HFFc6 (cell line): ENCODE data around the gene SCAF1. TPM values are rescaled to one million over a fixed set of nuclear protein-coding genes. Genes with fewer than 3 reads are reported as not detected.

Experiments
- DNase-seq: peaks from one replicate; pipeline ENCODE4 v3.0.0-alpha.2; 2018
- H3K27ac Mint-ChIP-seq: 2 replicates; pipeline ENCODE4 v1.8.0; 2020; ENCODE audit warnings: mild to moderate bottlenecking, mixed read lengths
- H3K27me3 Mint-ChIP-seq: 2 replicates; pipeline ENCODE4 v1.8.0; 2021; ENCODE audit warnings: mild to moderate bottlenecking, moderate library complexity, mixed read lengths; ENCODE audit not compliant: insufficient read depth
- H3K36me3 Mint-ChIP-seq: 2 replicates; pipeline ENCODE4 v1.8.0; 2021; ENCODE audit warnings: low read depth, mixed read lengths
- H3K4me1 Mint-ChIP-seq: 2 replicates; pipeline ENCODE4 v1.8.0; 2020; ENCODE audit warnings: low read depth, mixed read lengths
- H3K4me3 Mint-ChIP-seq: 2 replicates; pipeline ENCODE4 v1.8.0; 2020; ENCODE audit warnings: mild to moderate bottlenecking, moderate library complexity, mixed read lengths
- H3K9me3 Mint-ChIP-seq: 2 replicates; pipeline ENCODE4 v1.8.0; 2020; ENCODE audit warnings: mild to moderate bottlenecking, mixed read lengths
- total RNA-seq, 6 experiments: library from RNA; stranded (reverse); fragmentation: NEBNext Ultra II Directional; extraction: Animal tissue kit (Norgen Biotek cat#: 25700); gene quantifications; 2 replicates in 1 of 6; 3 replicates in 5 of 6; pipeline ENCODE4 v1.2.3, GENCODE V29; 2021
- TF ChIP-seq, protein P1 (sequence below): fragments of 200-600 bp; sonication (generic); IDR thresholded peaks from 2 replicates; pipeline ENCODE4 v1.5.0; 2021; ENCODE audit warnings: antibody characterized with exemption, mild to moderate bottlenecking

The SCAF1 gene
- total RNA-seq, 6 experiments from 2014 or later: 112 to 134 (median 121) TPM

DNA sequence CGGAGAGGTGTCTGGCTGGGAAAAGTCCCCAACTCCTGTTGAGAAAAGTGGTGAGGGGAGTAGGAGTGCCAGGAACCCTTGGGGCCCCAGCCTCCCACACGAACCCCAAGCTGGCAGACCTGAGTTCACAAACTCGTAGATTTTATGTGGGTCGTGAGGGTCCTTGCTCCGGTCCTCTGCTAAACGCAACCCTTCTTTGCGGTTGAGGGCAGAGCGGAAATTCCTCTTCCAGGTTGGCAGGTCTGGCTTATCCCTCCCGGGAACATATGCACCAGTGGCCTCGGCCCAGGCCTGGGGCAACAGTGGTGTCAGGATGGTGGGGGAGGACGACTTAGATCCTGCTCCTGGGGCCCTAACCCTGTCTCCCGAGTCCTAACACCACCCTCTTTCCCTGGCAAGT lies 21.2 kb downstream of the SCAF1 start:
- peak overlapping the region; percentile 85; the same call in 1 of the 2 replicates for H3K27ac Mint-ChIP-seq
- peaks cover 7% of the 10 kb centered on the region; the same call in 1 of the 2 replicates for H3K36me3 Mint-ChIP-seq
- H3K4me3 Mint-ChIP-seq: no peak overlapping the region; the same call in 1 of the 2 replicates
- DNase-seq: no peak
- peaks cover 22% of the 10 kb centered on the region for H3K4me1 Mint-ChIP-seq
- peaks cover 11% of the 10 kb centered on the region for H3K27me3 Mint-ChIP-seq
- H3K9me3 Mint-ChIP-seq: no peaks in the 10 kb centered on the region
- TF ChIP-seq, protein P1, sequence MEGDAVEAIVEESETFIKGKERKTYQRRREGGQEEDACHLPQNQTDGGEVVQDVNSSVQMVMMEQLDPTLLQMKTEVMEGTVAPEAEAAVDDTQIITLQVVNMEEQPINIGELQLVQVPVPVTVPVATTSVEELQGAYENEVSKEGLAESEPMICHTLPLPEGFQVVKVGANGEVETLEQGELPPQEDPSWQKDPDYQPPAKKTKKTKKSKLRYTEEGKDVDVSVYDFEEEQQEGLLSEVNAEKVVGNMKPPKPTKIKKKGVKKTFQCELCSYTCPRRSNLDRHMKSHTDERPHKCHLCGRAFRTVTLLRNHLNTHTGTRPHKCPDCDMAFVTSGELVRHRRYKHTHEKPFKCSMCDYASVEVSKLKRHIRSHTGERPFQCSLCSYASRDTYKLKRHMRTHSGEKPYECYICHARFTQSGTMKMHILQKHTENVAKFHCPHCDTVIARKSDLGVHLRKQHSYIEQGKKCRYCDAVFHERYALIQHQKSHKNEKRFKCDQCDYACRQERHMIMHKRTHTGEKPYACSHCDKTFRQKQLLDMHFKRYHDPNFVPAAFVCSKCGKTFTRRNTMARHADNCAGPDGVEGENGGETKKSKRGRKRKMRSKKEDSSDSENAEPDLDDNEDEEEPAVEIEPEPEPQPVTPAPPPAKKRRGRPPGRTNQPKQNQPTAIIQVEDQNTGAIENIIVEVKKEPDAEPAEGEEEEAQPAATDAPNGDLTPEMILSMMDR: no peak

DNA sequence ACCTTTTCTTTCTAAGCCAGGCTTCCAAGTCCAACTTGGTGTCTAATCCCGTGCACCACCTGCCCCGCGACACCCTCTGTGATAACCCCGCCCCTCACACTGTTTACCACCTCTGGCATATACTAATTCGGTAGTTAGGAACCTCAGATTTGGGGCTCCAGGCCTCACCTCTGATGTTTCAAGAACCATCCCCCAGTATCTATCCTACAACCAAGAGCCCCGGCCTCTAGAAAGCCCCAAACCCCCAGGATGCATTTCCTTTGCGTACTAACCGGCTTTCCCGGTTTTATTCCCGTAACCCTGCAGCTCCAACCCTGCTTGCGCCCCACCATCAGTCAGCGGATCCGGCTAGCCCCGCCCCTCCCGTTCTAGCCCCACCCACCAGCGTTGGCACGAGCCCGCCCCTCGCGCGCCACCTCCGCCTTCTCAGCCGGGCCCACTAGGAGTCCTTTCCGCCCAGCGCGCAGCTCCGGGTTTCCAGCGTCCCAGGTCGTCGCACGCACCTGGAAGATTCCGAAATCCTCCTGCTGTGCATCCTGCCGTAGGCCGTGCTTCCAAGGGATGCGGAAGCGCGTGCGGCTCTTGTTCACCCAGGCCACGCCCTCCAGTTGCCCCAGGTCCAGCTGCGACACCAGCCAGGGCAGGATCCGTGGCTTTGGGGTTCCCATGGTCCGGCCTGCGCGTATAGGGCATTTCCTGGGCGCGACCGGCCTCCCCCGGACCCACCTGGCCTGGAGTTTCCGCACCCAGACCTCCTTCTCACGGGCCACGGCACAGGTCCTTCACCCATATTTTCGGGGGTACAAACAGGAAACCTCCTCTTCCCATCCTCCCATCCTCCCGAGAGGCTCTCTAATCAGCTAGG lies 22.4 kb downstream of the SCAF1 start:
- Mint-ChIP-seq H3K9me3 (no peaks in the 10 kb centered on the region), H3K4me3 (peak overlapping the region; percentile 93), H3K36me3 (peaks cover 10% of the 10 kb centered on the region; the same call in 1 of the 2 replicates), H3K27ac (peak overlapping the region; percentile 85), H3K27me3 (peaks cover 11% of the 10 kb centered on the region), H3K4me1 (peaks cover 22% of the 10 kb centered on the region)
- TF ChIP-seq, protein P1: 0 out of 2 replicates have a peak, but pooled peaks have one; percentile 10
- DNase-seq: peak; percentile 79

DNA sequence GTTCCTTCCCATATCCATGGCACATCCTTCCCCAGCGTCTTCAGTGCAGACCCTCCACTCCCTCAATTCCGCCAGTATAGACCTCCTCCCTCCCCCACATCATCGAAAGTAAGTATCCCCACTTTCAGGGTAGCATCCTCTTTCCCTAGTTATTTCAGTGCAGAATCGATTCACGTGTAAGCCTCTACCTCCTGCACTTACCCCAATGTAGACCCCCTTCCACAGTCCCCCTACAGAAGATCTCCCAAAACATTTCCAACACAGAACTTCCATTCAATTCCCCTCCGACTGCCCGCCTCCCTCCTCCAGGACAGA lies 23.0 kb downstream of the SCAF1 start:
- Mint-ChIP-seq H3K27me3 (peaks cover 11% of the 10 kb centered on the region), H3K4me1 (peaks cover 22% of the 10 kb centered on the region), H3K27ac (peak overlapping the region; percentile 85), H3K9me3 (no peaks in the 10 kb centered on the region), H3K36me3 (peaks cover 9% of the 10 kb centered on the region; the same call in 1 of the 2 replicates), H3K4me3 (peak overlapping the region; percentile 93)
- TF ChIP-seq, protein P1: no peak
- no peak for DNase-seq

DNA sequence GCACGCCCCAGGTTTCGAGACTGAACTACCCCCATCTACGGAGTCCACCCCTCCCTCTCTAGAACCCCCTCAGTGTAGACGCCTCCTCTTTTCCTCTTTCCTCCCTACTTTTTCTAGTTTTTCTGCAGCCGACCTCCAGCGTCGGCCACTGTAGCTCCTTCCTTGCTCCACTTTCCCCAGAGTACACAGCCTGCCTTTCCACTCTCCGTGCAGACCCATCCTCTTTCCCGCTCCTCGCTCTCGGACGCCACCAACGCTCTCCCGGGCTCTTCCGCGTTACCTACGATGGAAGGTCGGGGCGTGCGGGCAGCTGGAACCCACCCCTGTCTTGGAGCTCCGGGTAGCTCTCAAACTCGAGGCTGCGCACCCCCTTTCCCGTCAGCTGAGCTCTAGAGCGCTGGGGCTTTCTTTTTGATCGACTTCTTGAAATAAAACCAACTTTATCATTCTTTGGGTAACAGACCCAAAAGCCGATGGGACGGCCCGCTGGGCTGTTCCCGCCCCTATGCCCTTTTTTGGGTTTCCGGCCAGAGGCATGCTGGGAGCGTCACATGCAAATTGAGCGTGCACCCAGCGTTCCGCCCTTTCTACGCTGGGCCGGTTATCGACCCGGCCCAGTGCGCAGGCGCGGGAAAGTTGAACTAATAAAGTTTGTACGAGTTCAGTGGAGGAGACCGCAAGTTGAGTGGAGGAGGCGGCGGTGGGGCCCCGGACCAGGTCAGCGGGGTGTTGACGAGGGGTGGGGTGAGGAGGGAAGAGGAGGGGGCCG lies 23.5 kb downstream of the SCAF1 start, which contains the start of the genes BCL2L12 and IRF3:
Gene BCL2L12, plus strand, starts transcription at position 583 of the 769 bp plus-strand sequence. CDS start 760 bp downstream, outside the sequence.
Gene IRF3, minus strand, starts transcription at position 507 of the 769 bp plus-strand sequence. CDS start 1,019 bp downstream, outside the sequence.
- Mint-ChIP-seq H3K27me3 (peaks cover 11% of the 10 kb centered on the region), H3K9me3 (no peaks in the 10 kb centered on the region)

DNA sequence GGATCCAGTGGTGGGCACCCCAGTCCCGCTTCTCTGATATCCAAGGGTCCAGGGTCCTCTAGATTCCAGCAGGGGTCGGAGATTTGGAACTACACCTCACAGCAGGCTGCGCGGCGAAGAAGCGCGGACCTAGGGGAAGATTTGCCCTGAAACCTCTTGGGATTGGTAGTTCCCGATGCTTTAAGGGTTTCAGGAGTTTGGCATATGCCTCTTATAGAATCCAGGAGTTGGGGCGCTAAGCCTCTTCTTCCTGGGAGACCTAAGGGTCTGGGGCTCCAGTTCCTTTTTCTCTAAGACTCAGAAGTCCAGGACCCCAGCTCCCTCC lies 24.1 kb downstream of the SCAF1 start:
- Mint-ChIP-seq H3K27me3 (peaks cover 11% of the 10 kb centered on the region), H3K4me1 (peaks cover 22% of the 10 kb centered on the region), H3K36me3 (peaks cover 4% of the 10 kb centered on the region; the same call in 1 of the 2 replicates), H3K27ac (peak overlapping the region; percentile 85), H3K4me3 (peak overlapping the region; percentile 93), H3K9me3 (no peaks in the 10 kb centered on the region)
- TF ChIP-seq, protein P1: peak; percentile 14; the same call in 1 of the 2 replicates
- DNase-seq: no peak

More for the DNA sequence above, 23.5 kb downstream of the SCAF1 start, which contains the start of the genes BCL2L12 and IRF3:
- H3K4me1 Mint-ChIP-seq: peaks cover 22% of the 10 kb centered on the region
- TF ChIP-seq, protein P1: no peak
- DNase-seq: peak; percentile 96
- H3K4me3 Mint-ChIP-seq: peak within 1 kb of the TSS; percentile 93
- H3K27ac Mint-ChIP-seq: peak within 1 kb of the TSS; percentile 85
- peaks cover 4% of the 10 kb centered on the region; the same call in 1 of the 2 replicates for H3K36me3 Mint-ChIP-seq
